HEK293T (cell line): ENCODE measurements around the gene RPL26.

Source experiments
- FOXA1 ChIP-seq: fragments of 450-650 bp; IDR thresholded peaks from 2 replicates; pipeline ENCODE4 v1.6.1; 2016; ENCODE audit warnings: mild to moderate bottlenecking
- FOXK2 ChIP-seq: fragments of 450-650 bp; IDR thresholded peaks from 2 replicates; pipeline ENCODE4 v1.6.1; 2016; ENCODE audit warnings: mild to moderate bottlenecking
- L3MBTL2 ChIP-seq: fragments of 450-650 bp; conservative IDR thresholded peaks from 2 replicates; pipeline ENCODE4 v1.6.1; 2016; ENCODE audit warnings: mild to moderate bottlenecking
- LEF1 ChIP-seq: fragments of 450-650 bp; IDR thresholded peaks from 2 replicates; pipeline ENCODE4 v1.6.1; 2017; ENCODE audit warnings: mild to moderate bottlenecking, borderline replicate concordance
- SP1 ChIP-seq: fragments of 450-650 bp; IDR thresholded peaks from 2 replicates; pipeline ENCODE4 v1.6.1; 2017
- TARDBP ChIP-seq: fragments of 450-650 bp; IDR thresholded peaks from 2 replicates; pipeline ENCODE4 v1.6.1; 2016
- ZNF384 ChIP-seq: fragments of 450-650 bp; IDR thresholded peaks from 2 replicates; pipeline ENCODE4 v1.6.1; 2016

- TF ChIP-seq FOXK2 (no peak), LEF1 (no peak), ZNF384 (no peak), SP1 (no peak), FOXA1 (no peak), TARDBP (no peak), L3MBTL2 (no peak)
Measured at GRCh38 chr17:8375738-8376259, 7.2 kb downstream of the RPL26 start.
